Measurements from ENCODE around the gene KLF5. TPM values are rescaled to one million over a fixed set of nuclear protein-coding genes. Genes with fewer than 3 reads are reported as not detected.

The KLF5 gene
- total and polyA plus RNA-seq, 7 experiments from 2014 or later: 1.7 to 13.3 (median 5.5) TPM

DNA sequence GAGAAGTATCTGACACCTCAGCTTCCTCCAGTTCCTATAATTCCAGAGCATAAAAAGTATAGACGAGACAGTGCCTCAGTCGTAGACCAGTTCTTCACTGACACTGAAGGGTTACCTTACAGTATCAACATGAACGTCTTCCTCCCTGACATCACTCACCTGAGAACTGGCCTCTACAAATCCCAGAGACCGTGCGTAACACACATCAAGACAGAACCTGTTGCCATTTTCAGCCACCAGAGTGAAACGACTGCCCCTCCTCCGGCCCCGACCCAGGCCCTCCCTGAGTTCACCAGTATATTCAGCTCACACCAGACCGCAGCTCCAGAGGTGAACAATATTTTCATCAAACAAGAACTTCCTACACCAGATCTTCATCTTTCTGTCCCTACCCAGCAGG, 3.1 kb downstream of the KLF5 start:
- intact Hi-C loops (cut with micrococcal nuclease): loop anchor here (5.0 kb wide), 2 partner anchors 165 to 1770 kb away; no protein-coding TSS in a partner anchor
- Histone ChIP-seq H3K4me3 (ENCODE audit: low read length) (no peak overlapping the region), H3K27ac (ENCODE audit: low read depth, low read length) (no peak overlapping the region), H3K27me3 (ENCODE audit: control insufficient read depth in 2 of 2, insufficient read depth in 2 of 2, low read length in 2 of 2) (peaks cover 0 to 5% of the 10 kb centered on the region in 2 donors), H3K36me3 (ENCODE audit: control insufficient read depth in 2 of 3, insufficient read depth in 3 of 3, low read length in 3 of 3) (no peaks in the 10 kb centered on the region), H3K9me3 (ENCODE audit: control insufficient read depth in 2 of 3, low read length in 3 of 3) (no peaks in the 10 kb centered on the region), H3K4me1 (ENCODE audit: control insufficient read depth in 2 of 2, insufficient read depth in 2 of 2, low read length in 2 of 2) (peaks cover 4 to 10% of the 10 kb centered on the region in 2 donors)
- H3K27ac Mint-ChIP-seq: no peak overlapping the region
- peaks cover 6 to 32% (median 23%) of the 10 kb centered on the region in 7 donors for H3K4me1 Mint-ChIP-seq
- DNase-seq (no peak), ATAC-seq (no peak)
- H3K4me3 Mint-ChIP-seq: peak overlapping the region in 2 of 10 donors; percentile 10 to 39
- H3K27me3 Mint-ChIP-seq: peaks cover 0 to 36% (median 15%) of the 10 kb centered on the region in 5 donors
- peaks cover 0 to 11% (median 0%) of the 10 kb centered on the region in 5 donors for H3K36me3 Mint-ChIP-seq
- CTCF ChIA-PET: no interaction called here
- POLR2A ChIA-PET: no interaction called here
- H3K9me3 Mint-ChIP-seq: no peaks in the 10 kb centered on the region

GRCh38 chr13:73062468-73062867, 3.7 kb downstream of the KLF5 start:
- ChIA-PET POLR2A (no interaction called here), CTCF (interaction anchor here (0.5 kb wide), 1 partner anchor 17 kb away, joined by 6 read pairs; no protein-coding TSS in a partner anchor)
- no peaks in the 10 kb centered on the region for H3K27me3 ChIP-seq (ENCODE audit: control insufficient read depth in 2 of 2, insufficient read depth in 2 of 2, low read length in 2 of 2)
- H3K4me3 Mint-ChIP-seq: peak overlapping the region in 2 of 10 donors; percentile 18 to 39
- no peak for DNase-seq
- no peak overlapping the region for H3K27ac Mint-ChIP-seq
- no peaks in the 10 kb centered on the region for H3K36me3 ChIP-seq (ENCODE audit: control insufficient read depth in 2 of 3, insufficient read depth in 3 of 3, low read length in 3 of 3)
- H3K27ac ChIP-seq (ENCODE audit: low read depth, low read length): no peak overlapping the region
- H3K36me3 Mint-ChIP-seq: peaks cover 0 to 11% (median 1%) of the 10 kb centered on the region in 5 donors
- H3K4me1 ChIP-seq (ENCODE audit: control insufficient read depth in 2 of 2, insufficient read depth in 2 of 2, low read length in 2 of 2): peaks cover 4 to 10% of the 10 kb centered on the region in 2 donors
- no peak overlapping the region for H3K4me3 ChIP-seq (ENCODE audit: low read length)
- H3K9me3 ChIP-seq (ENCODE audit: control insufficient read depth in 2 of 3, low read length in 3 of 3): no peaks in the 10 kb centered on the region
- intact Hi-C loops (cut with micrococcal nuclease): loop anchor here (5.0 kb wide), 2 partner anchors 165 to 1770 kb away; no protein-coding TSS in a partner anchor
- H3K4me1 Mint-ChIP-seq: peaks cover 6 to 32% (median 23%) of the 10 kb centered on the region in 7 donors
- peaks cover 0 to 30% (median 10%) of the 10 kb centered on the region in 5 donors for H3K27me3 Mint-ChIP-seq
- no peaks in the 10 kb centered on the region for H3K9me3 Mint-ChIP-seq
- no peak for ATAC-seq

DNA sequence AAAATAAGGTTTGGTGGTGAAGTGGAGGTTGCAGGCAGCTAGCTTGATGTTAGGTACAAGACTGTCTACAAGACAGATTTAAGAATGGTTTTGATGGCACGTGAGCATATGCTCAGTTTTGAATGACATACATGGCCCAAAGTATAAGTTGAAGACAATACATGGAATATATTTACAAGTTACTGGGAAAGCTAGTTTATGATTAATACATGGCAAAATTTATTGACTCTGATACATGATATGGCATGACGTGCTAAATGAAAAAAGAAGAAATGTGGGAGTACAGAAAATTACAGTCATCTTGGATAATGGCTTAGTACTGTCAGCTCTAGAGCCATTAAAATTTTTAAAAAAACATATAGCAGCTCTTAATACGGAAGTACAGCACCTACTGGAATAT, 4.4 kb downstream of the KLF5 start:
- no peak for ATAC-seq
- Mint-ChIP-seq H3K9me3 (no peaks in the 10 kb centered on the region), H3K27me3 (peaks cover 0 to 23% (median 4%) of the 10 kb centered on the region in 5 donors), H3K36me3 (peaks cover 0 to 12% (median 3%) of the 10 kb centered on the region in 5 donors), H3K27ac (no peak overlapping the region), H3K4me1 (peaks cover 6 to 27% (median 17%) of the 10 kb centered on the region in 7 donors), H3K4me3 (no peak overlapping the region)
- Histone ChIP-seq H3K27me3 (ENCODE audit: control insufficient read depth in 2 of 2, insufficient read depth in 2 of 2, low read length in 2 of 2) (no peaks in the 10 kb centered on the region), H3K4me1 (ENCODE audit: control insufficient read depth in 2 of 2, insufficient read depth in 2 of 2, low read length in 2 of 2) (peaks cover 4 to 7% of the 10 kb centered on the region in 2 donors), H3K27ac (ENCODE audit: low read depth, low read length) (no peak overlapping the region), H3K9me3 (ENCODE audit: control insufficient read depth in 2 of 3, low read length in 3 of 3) (no peaks in the 10 kb centered on the region), H3K4me3 (ENCODE audit: low read length) (no peak overlapping the region), H3K36me3 (ENCODE audit: control insufficient read depth in 2 of 3, insufficient read depth in 3 of 3, low read length in 3 of 3) (no peaks in the 10 kb centered on the region)
- no peak for DNase-seq
- ChIA-PET CTCF (interaction anchor here (0.5 kb wide), 1 partner anchor 17 kb away, joined by 6 read pairs; no protein-coding TSS in a partner anchor), POLR2A (no interaction called here)
- intact Hi-C loops (cut with micrococcal nuclease): loop anchor here (5.0 kb wide), 2 partner anchors 164 to 1771 kb away; no protein-coding TSS in a partner anchor

GRCh38 chr13:73065036-73065435, 6.2 kb downstream of the KLF5 start:
- ChIA-PET POLR2A (no interaction called here), CTCF (no interaction called here)
- Histone ChIP-seq H3K27ac (ENCODE audit: low read depth, low read length) (no peak overlapping the region), H3K36me3 (ENCODE audit: control insufficient read depth in 2 of 3, insufficient read depth in 3 of 3, low read length in 3 of 3) (no peaks in the 10 kb centered on the region), H3K4me3 (ENCODE audit: low read length) (no peak overlapping the region), H3K4me1 (ENCODE audit: control insufficient read depth in 2 of 2, insufficient read depth in 2 of 2, low read length in 2 of 2) (peaks cover 0 to 4% of the 10 kb centered on the region in 2 donors), H3K9me3 (ENCODE audit: control insufficient read depth in 2 of 3, low read length in 3 of 3) (no peaks in the 10 kb centered on the region), H3K27me3 (ENCODE audit: control insufficient read depth in 2 of 2, insufficient read depth in 2 of 2, low read length in 2 of 2) (no peaks in the 10 kb centered on the region)
- intact Hi-C loops (cut with micrococcal nuclease): no loop called here
- Mint-ChIP-seq H3K36me3 (peaks cover 0 to 12% (median 3%) of the 10 kb centered on the region in 5 donors), H3K4me1 (peaks cover 4 to 17% (median 9%) of the 10 kb centered on the region in 7 donors), H3K4me3 (no peak overlapping the region), H3K27me3 (peaks cover 0 to 13% (median 3%) of the 10 kb centered on the region in 5 donors), H3K9me3 (no peaks in the 10 kb centered on the region), H3K27ac (no peak overlapping the region)
- ATAC-seq (no peak), DNase-seq (no peak)

DNA sequence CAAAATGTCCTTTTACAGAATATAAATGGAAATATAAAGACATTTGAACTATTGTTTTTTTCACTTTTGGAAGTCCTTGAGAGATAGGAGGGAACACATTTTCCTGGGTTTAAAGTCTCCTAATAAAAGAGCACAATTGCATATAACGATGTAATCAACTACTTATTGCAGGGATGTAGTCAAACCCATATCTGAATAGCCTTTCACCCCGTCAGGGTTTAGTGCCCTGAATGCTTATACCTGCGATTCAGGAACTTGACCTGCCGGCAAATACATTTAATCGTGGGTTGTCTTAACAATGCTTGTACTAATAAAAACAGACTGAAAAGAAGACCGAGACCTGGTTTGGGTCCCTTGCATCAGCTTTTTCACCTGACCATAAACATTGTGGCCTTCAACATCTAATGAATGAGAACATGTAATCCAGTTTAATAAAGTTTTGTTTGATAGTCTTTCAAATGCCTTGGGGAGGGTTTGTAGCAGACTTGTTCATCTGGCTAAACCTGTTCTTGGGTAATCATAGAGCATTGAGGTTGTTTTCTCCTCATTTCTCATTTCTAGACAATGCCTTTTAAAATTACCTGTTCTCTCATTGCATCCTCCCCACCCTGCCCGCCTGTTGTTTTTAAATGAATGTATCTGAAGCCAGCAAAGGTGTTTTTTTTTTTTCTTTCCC, 7.0 kb downstream of the KLF5 start:
- H3K4me3 Mint-ChIP-seq: no peak overlapping the region
- Histone ChIP-seq H3K36me3 (ENCODE audit: control insufficient read depth in 2 of 3, insufficient read depth in 3 of 3, low read length in 3 of 3) (no peaks in the 10 kb centered on the region), H3K4me1 (ENCODE audit: control insufficient read depth in 2 of 2, insufficient read depth in 2 of 2, low read length in 2 of 2) (no peaks in the 10 kb centered on the region), H3K27me3 (ENCODE audit: control insufficient read depth in 2 of 2, insufficient read depth in 2 of 2, low read length in 2 of 2) (no peaks in the 10 kb centered on the region), H3K4me3 (ENCODE audit: low read length) (no peak overlapping the region), H3K9me3 (ENCODE audit: control insufficient read depth in 2 of 3, low read length in 3 of 3) (no peaks in the 10 kb centered on the region), H3K27ac (ENCODE audit: low read depth, low read length) (no peak overlapping the region)
- H3K36me3 Mint-ChIP-seq: peaks cover 0 to 12% (median 3%) of the 10 kb centered on the region in 5 donors
- peaks cover 0 to 5% (median 3%) of the 10 kb centered on the region in 5 donors for H3K27me3 Mint-ChIP-seq
- ChIA-PET POLR2A (interaction anchor here (0.6 kb wide), 1 partner anchor 13 kb away, joined by 3 read pairs; no protein-coding TSS in a partner anchor), CTCF (no interaction called here)
- ATAC-seq (no peak), DNase-seq (no peak)
- H3K27ac Mint-ChIP-seq: no peak overlapping the region
- no peaks in the 10 kb centered on the region for H3K9me3 Mint-ChIP-seq
- intact Hi-C loops (cut with micrococcal nuclease): no loop called here
- H3K4me1 Mint-ChIP-seq: peaks cover 0 to 9% (median 1%) of the 10 kb centered on the region in 7 donors

DNA sequence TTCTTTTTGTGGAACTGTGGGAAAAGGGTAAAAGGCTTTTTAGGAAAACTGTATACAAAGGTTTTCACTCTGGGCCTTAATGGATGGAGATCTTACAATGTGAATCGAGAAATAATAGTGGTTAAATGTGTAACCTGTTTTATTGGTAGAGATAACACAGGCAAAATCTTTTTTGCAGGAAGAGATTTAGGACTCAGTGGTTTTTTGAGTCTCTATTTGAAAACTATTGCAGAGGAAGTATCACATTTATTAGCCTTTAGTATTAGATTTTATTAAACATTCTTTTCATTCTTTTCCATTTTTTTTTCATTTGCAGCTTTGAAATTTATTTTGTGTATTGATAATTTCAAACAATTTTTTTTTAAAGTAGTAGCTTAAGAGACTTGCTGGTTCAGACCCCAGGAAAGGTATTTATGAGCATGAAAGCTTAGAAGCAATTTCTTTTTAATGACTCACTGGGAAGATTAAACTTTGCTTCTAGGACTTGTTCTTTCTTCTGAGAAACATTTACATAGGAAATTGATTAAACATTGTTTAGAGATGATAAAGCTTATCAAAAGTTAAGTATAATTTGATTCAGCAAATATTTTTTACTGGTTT, 10.5 kb downstream of the KLF5 start:
- Histone ChIP-seq H3K4me1 (ENCODE audit: control insufficient read depth in 2 of 2, insufficient read depth in 2 of 2, low read length in 2 of 2) (no peaks in the 10 kb centered on the region), H3K27me3 (ENCODE audit: control insufficient read depth in 2 of 2, insufficient read depth in 2 of 2, low read length in 2 of 2) (no peaks in the 10 kb centered on the region), H3K36me3 (ENCODE audit: control insufficient read depth in 2 of 3, insufficient read depth in 3 of 3, low read length in 3 of 3) (no peaks in the 10 kb centered on the region), H3K4me3 (ENCODE audit: low read length) (no peak overlapping the region), H3K9me3 (ENCODE audit: control insufficient read depth in 2 of 3, low read length in 3 of 3) (no peaks in the 10 kb centered on the region), H3K27ac (ENCODE audit: low read depth, low read length) (no peak overlapping the region)
- peaks cover 0 to 10% (median 5%) of the 10 kb centered on the region in 7 donors for H3K4me1 Mint-ChIP-seq
- no peak overlapping the region for H3K27ac Mint-ChIP-seq
- no peak for ATAC-seq
- ChIA-PET CTCF (no interaction called here), POLR2A (no interaction called here)
- H3K4me3 Mint-ChIP-seq: no peak overlapping the region
- peaks cover 0 to 3% (median 0%) of the 10 kb centered on the region in 5 donors for H3K27me3 Mint-ChIP-seq
- no peak for DNase-seq
- intact Hi-C loops (cut with micrococcal nuclease): no loop called here
- peaks cover 0 to 4% (median 1%) of the 10 kb centered on the region in 5 donors for H3K36me3 Mint-ChIP-seq
- H3K9me3 Mint-ChIP-seq: no peaks in the 10 kb centered on the region

Measured in naive thymus-derived CD4-positive, alpha-beta T cell (primary cell).